ENCODE results near the gene FAM13B.

FAM13B gene

DNA sequence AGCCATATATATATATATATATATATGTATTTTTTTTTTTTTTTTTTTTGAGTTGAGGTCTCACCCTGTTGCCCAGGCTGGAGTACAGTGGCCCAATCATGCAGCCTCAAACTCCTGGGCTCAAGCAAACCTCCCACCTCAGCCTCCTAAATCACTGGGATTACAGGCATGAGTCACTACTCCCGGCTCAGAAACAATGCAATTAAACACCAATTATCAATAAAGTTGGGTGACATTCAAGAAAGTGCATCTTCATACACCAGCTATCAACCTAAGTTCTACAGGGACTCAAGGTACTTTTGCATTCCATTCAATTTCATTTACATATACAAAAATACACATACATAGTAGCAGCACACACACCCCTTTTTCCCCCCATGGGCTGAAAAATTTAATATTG, 7.6 kb downstream of the FAM13B start:
- TF ChIP-seq, protein P1, sequence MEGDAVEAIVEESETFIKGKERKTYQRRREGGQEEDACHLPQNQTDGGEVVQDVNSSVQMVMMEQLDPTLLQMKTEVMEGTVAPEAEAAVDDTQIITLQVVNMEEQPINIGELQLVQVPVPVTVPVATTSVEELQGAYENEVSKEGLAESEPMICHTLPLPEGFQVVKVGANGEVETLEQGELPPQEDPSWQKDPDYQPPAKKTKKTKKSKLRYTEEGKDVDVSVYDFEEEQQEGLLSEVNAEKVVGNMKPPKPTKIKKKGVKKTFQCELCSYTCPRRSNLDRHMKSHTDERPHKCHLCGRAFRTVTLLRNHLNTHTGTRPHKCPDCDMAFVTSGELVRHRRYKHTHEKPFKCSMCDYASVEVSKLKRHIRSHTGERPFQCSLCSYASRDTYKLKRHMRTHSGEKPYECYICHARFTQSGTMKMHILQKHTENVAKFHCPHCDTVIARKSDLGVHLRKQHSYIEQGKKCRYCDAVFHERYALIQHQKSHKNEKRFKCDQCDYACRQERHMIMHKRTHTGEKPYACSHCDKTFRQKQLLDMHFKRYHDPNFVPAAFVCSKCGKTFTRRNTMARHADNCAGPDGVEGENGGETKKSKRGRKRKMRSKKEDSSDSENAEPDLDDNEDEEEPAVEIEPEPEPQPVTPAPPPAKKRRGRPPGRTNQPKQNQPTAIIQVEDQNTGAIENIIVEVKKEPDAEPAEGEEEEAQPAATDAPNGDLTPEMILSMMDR (IDR thresholded peaks at IDR 0.05; ENCODE audit: low read depth, low read length, missing control alignments), result no peak
- H3K4me3 ChIP-seq (replicated peaks; ENCODE audit: low read depth, low read length), result no peak overlapping the region
- no peak for DNase-seq (ENCODE audit: extremely low read depth, low read depth)

DNA sequence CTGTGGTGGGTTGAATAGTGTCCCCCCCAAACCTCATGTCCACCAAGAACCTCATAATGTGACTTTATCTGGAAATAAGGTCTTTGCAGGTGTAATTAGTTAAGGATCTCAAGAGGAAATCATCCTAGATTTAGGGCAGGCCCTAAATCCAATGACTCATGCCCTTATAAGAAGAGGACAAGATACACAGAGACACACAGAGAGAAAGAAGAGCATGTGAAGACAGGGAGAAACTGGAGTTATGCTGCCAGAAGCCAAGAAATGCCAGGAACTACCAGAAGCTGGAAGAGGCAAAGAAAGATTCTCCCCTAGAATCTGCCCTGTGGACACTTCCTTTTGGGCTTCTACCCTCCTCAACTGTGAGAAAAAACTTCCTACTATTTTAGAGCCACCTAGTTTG, 8.8 kb downstream of the FAM13B start:
- no peak overlapping the region for H3K4me3 ChIP-seq (replicated peaks; ENCODE audit: low read depth, low read length)
- DNase-seq (ENCODE audit: extremely low read depth, low read depth), result no peak
- TF ChIP-seq, protein P1 (IDR thresholded peaks at IDR 0.05; ENCODE audit: low read depth, low read length, missing control alignments), result no peak

DNA sequence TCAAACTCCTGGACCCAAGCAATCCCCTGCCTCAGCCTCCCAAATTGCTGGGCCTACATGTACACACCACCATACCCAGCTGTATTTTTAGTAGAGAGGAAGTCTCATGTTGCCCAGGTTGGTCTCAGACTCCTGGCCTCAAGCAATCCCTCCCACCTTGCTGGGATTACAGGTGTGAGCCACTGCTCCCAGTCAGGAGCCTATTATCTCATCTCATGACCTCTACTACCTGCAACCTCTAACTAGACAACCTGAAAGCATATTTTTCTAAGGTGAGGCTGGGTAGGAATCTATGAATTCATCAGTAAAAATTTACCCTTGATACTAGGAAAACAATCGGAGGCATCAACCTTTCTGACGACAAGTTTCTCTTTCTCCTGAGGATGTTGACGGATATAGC, 10.0 kb downstream of the FAM13B start:
- TF ChIP-seq, protein P1 (IDR thresholded peaks at IDR 0.05; ENCODE audit: low read depth, low read length, missing control alignments), result no peak
- no peak for DNase-seq (ENCODE audit: extremely low read depth, low read depth)
- H3K4me3 ChIP-seq (replicated peaks; ENCODE audit: low read depth, low read length), result no peak overlapping the region

DNA sequence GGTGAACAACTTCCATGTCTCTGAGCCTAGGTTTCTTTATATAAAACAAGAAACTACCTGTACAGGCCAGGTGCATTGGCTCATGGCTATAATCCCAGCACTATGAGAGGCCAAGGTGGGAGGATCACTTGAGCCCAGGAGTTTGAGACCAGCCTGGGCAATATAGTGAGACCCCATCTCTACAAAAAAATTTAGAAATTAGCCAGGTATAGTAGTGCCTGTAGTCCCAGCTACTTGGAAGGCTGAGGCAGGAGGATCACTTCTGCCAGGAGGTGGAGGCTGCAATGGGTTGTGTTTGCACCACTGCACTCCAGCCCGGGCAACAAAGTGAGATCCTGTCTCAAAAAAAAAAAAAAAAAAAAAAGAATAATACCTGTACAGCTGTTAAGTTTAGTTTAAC, 11.1 kb downstream of the FAM13B start:
- H3K4me3 ChIP-seq (replicated peaks; ENCODE audit: low read depth, low read length), result no peak overlapping the region
- DNase-seq (ENCODE audit: extremely low read depth, low read depth), result no peak

DNA sequence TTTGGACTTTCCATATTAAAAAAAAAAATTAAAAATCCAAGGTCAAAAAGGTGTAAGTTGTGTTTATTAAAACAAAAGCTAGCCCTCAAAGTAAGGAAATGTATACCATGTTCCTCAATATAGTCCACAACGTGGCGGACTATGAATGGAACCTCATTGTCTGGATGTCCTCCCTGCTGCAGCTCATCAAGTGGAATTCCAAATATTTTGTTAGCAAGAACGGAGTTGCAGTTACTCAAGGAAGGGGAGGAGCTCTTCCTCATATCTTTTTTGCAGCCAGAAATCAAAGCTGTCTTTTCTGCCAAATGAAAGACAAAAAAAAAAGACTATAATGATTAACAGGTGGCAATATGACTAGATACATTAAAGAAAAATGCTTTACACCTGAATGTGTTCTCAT, 14.0 kb downstream of the FAM13B start:
- H3K4me3 ChIP-seq (replicated peaks; ENCODE audit: low read depth, low read length), result no peak overlapping the region
- TF ChIP-seq, protein P1 (IDR thresholded peaks at IDR 0.05; ENCODE audit: low read depth, low read length, missing control alignments), result no peak
- DNase-seq (ENCODE audit: extremely low read depth, low read depth), result no peak

More for the DNA sequence above, 11.1 kb downstream of the FAM13B start:
- TF ChIP-seq, protein P1 (IDR thresholded peaks at IDR 0.05; ENCODE audit: low read depth, low read length, missing control alignments), result no peak

DNA sequence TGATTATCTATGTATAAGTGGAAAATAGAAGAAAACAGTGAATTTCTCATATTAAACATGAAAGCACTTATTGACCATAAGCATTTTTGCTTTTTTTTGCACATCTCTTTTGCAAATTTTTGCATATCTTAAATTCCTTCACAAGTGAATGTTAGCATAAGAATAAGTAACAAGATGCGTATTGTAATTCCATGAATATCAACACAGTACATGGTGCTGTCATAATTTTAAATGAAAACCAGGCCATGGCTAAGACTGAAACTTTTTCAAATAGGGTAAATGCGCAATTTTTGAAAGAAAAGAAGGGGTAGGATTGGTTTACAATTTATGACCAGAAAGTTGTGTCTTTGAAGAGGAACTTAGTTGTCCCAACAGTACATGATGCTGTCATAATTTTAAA, 17.0 kb downstream of the FAM13B start:
- TF ChIP-seq, protein P1 (IDR thresholded peaks at IDR 0.05; ENCODE audit: low read depth, low read length, missing control alignments), result no peak
- H3K4me3 ChIP-seq (replicated peaks; ENCODE audit: low read depth, low read length), result no peak overlapping the region
- no peak for DNase-seq (ENCODE audit: extremely low read depth, low read depth)

DNA sequence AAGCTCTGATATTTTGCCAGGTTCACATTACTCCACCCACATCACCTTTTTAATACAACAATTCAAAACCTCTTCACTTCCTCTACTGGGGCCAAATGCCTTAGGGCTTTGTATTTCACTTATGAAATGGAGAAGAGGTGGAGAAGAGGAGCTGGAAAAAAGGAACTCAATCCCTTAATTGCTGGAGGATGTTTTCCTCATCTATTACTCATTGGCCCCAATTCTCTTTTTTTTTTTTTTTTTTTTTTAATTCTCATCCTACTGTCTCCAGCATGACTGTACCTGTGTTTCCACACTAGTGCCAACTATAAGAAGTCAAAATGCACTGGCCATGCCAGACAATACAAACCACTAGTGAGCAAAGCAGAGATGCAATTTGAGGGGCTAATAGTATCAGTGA, 20.9 kb downstream of the FAM13B start:
- TF ChIP-seq, protein P1 (IDR thresholded peaks at IDR 0.05; ENCODE audit: low read depth, low read length, missing control alignments), result no peak
- DNase-seq (ENCODE audit: extremely low read depth, low read depth), result no peak
- H3K4me3 ChIP-seq (replicated peaks; ENCODE audit: low read depth, low read length), result no peak overlapping the region

All from HFF-Myc (cell line).